SIG-M5 (cell line): ENCODE measurements around the gene ARPC5.

Source experiments
- DNase-seq: peaks from one replicate; lab custom pipeline; 2025; lab: John Stamatoyannopoulos, UW

Gene ARPC5

GRCh38 chr1:183611021-183611420, 24.6 kb downstream of the ARPC5 start:
- no peak for DNase-seq

DNA sequence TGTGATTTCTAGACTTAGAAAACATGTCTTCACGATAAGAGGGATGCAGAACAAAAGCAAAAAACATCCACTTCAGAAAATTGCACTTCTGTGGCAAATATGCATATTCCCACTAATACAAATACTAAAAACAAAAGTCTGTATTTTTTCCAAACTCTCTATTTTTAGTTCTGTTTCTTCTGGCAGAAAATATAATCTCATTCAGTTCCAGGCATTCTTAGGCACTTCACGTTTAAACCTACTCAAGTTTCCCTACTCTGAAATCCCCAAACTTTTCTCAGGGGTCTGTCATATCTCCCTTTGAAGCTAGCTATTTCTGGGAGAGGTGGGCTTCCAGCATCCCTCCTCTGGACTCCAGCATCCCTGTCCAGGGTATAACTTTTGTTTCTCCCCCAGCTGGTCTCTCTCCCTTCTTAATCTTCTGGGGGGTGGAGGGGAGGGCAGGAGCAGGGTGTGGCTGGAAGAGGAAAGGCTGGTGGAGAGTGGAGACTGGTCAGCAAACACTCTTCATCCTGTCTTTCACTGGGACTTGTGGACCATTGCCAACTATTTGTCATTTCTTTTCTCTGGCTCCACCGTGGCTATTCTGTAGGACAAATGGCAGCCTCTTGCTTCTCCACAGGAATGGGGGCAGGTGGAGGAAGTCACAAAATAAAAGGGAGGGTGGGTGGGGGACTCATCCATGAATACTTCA, 25.7 kb downstream of the ARPC5 start:
- DNase-seq, result no peak

DNA sequence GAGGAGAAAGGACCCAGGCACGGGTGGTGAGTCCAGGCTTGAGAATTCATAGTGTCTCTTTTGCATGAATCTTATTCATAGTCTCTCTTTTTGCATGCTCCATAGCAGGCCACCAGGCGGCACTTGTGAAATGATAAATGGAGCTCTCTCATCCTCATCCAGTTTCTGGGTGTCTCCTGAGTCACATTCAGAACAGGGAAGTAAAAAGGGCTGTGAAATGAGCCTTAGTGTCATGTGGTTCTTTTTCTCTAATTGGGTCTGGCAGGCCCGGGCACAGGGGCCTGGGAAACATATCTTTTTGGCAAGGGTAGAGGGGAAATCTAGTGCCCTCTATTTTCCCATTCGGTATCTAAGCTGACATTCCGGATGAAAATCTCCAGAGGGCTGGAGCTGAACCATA, 26.3 kb downstream of the ARPC5 start:
- peak; percentile 88 for DNase-seq

GRCh38 chr1:183607322-183607980, 28.1 kb downstream of the ARPC5 start:
- no peak for DNase-seq

GRCh38 chr1:183605904-183606303, 29.7 kb downstream of the ARPC5 start:
- no peak for DNase-seq

GRCh38 chr1:183604815-183605214, 30.8 kb downstream of the ARPC5 start:
- no peak for DNase-seq

- DNase-seq, result no peak
Measured at GRCh38 chr1:183604038-183604808, 31.4 kb downstream of the ARPC5 start.

DNA sequence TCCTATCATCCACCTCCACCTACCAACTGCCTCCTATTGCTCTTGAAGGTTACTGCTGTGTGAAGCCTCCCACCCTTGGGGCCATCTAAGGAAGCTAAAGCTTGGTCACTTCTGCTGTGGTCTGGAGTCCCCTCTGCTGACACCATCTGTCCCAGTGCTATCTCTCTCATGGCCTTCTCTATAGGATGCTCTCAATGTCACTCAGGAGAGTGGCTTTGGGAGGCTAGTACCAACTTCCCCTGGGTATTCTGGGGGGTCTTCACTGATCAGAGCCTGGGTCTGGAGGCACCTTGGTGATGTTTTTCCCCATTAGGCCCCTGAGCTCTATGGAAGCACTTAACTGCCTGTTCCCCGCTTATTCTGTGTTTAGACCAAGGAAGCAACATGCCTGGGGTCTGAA, 33.1 kb downstream of the ARPC5 start:
- DNase-seq, result no peak

DNA sequence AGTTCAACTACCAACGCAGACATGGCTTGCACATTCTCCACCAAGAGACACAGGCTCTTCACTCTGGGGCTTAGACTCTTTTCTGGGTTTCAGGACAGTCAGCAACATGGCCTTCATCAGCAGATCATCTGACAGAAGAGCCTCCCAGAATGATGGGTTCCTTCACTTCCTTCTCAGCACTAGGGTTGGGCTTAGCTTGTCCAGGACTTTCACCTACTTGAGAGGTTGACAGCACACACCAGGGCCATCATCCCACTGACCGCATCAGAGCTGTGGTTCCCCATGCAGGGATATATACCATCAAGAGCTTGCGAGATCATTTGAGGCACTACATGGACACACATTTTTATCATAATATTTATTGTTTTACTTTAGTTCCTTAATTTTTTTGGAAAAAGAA, 34.9 kb downstream of the ARPC5 start:
- DNase-seq, result no peak

DNA sequence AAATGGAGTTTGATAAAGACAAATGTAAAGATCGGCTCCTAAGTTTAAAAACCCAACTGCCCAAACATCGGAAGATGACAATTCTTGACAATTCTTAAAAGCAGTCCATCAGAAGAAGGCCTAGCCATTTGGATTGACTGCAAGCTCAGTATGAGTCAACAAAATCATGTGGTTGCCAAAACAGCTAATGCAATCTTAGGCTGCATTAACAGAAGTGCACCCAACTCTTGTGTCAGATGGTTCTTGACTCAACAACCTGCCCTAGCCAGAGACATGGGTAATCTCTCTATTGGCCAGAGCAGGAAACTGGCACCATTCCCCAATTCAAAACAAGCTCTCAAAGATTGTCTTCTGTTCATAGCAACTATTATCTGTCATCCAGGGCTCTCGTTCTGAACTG, 35.4 kb downstream of the ARPC5 start:
- no peak for DNase-seq

- no peak for DNase-seq
Measured at GRCh38 chr1:183598386-183598785, 37.2 kb downstream of the ARPC5 start.

DNA sequence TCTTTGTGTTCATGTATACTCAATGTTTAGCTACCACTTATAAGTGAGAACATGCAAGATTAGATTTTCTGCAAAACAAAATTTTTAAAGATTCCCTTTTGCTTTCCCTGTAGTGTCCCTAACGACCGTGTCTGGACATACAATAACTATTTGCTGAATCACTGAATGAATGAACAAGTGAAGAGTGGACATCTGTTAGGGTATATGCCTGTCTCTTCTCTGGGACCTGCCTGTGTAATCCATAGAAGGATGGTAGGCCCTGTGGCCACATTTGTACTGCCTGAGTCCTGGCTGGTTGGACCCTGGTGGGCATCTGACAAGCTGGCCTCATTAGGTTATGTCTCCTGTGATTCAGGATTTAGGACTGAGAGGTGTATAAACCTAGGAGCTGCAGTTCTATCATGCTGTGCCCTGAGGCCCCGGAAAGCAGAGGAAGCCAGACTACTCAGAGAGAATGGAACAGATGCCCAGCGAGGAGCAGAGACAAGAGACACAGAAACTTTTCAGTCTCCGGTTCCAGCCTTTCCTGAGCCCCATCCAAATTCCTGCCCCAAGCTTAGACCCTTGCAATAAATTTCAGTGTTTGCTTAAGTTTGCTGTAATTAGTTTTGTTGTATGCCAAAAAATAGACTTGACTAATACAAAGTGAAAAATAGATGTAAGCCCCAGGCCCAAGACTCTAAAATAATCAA, 37.8 kb downstream of the ARPC5 start:
- no peak for DNase-seq

DNA sequence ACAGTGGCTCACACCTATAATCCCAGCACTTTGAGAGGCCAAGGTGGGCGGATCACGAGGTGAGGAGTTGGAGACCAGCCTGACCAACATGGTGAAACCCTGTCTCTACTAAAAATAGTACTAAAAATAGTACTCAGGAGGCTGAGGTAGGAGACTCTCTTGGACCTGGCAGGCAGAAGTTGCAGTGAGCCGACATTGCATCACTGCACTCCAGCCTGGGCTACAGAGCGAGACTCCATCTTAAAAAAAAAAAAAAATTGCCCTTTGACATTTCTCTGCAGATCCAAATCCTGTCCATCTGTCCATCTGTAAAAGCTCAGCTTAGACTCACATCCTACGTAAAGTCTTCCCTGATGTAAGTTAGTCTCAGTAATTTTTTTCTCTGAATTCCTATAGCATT, 39.1 kb downstream of the ARPC5 start:
- no peak for DNase-seq

DNA sequence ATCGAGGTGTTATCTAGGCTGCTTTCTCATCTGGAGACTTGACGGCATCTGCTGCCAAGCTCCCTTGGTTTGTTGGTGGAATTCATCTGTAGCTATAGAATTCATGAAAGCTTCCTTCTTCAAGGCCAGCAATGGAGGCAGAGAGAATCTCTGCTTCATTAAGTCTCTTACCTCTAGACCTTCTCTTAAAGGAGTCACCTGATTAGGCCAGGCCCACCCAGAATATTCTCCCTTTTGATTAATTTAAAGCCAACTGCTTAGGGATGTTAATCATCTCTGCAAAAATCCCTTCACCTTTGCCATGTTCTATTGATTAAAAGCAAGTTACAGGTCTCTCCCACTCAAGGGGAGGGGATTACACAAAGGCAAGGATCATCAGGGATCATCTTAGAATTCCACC, 40.0 kb downstream of the ARPC5 start:
- DNase-seq, result no peak

- DNase-seq, result peak; percentile 71
Measured at GRCh38 chr1:183593356-183593755, 42.2 kb downstream of the ARPC5 start.

DNA sequence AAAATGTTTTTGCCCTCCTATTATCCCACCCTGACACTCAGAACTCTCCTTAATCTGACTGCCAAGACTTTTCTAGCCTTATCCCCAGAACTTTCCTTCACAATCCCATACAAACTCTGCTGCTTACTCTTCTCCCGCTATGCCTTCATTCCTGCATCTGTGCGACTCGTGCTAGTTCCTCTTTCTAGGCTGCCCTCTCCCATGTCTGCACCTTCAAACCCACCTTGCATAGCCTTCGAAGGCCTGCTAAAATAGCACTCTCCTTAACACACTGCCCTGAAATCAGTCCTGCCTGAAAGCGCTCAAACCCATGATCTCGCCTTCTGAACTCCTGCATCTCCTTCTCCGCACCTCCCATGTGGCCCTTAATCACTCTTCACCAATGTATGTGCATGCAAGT, 42.9 kb downstream of the ARPC5 start:
- no peak for DNase-seq

DNA sequence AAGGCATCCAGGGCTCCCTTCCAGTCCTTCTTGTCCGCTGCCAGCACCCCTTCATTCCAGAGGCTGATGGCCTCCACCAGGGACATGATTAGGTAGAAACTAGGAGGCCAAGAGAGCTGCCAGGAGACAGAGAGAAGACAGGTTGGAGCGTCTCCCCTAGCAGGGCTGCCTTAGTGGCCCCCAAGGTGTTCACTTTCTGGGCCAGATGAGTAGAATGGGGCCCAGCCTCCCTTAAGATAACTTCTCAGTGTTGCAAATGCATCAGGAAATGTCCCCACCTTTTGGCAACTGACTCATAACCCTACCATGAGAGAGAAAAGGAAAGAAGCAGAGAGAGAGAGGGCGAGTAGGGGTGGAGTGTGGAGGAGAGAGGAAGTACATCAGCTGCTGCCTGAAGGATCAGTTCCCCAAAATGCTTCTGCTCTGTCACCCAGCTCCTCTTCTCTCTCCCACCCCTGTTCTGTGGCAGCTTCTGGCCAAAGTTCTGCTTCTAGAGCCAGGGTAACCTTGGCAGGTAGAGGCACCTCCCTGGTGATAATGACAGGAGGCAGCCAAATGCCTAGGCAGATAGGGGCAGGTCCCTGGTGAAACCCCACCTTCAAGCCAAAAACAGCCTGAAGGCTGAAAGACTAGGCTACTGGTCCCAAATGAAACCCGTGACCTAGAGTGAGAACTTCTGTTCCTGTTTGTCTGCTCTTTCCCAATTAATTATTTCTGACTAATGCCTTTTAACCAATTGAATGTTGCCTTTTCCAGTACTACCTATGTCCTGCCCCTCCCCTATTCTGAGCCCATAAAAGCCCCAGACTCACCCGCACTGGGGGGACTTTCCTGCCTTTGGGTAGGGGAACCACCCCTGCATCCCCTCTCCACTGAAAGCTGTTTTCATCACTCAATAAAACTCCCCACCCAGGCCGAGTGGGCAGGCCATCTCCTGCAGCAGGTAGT, 45.1 kb downstream of the ARPC5 start, which contains the start of gene NCF2:
NCF2 (minus strand) TSS at position 216 of the 948 bp plus-strand sequence; CDS start at position 86, 130 bp downstream.
- DNase-seq, result peak; percentile 100

DNA sequence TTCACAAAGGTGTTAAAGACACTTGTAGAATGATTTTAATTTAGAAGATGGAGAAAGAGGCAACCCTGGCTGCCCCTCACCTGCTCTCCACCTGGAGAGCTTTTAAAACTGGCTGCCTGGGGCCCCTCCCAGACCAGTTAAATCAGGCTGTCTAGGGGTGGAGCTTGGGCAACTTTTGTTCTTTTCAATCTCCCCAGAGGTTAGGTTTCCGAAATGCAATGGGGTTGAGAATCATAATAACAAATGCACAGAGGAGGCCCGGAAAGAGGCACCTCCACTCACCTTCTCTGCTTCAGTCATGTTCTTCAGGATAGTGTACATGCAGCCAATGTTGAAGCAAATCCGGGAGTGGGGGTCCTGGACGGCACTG, 45.7 kb downstream of the ARPC5 start:
- DNase-seq, result no peak

DNA sequence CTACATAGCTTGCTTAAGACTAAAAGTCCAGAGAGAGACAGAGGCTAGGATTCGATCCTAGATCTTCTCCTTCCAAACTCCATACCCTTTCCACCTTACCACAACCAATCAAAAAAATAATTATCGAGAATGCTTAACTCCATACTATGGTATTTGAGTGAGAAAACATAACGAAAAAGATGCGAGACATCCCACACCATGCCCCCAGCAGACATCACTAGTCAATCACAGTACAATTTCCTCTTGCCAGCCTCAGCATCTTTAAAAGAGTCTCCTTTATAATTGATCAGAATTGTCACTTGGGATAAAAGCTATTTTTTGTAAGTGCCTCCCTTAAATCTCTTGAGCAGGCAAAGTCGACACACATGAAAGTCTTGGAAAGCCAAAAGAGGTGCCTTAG, 46.2 kb downstream of the ARPC5 start:
- DNase-seq, result no peak

DNA sequence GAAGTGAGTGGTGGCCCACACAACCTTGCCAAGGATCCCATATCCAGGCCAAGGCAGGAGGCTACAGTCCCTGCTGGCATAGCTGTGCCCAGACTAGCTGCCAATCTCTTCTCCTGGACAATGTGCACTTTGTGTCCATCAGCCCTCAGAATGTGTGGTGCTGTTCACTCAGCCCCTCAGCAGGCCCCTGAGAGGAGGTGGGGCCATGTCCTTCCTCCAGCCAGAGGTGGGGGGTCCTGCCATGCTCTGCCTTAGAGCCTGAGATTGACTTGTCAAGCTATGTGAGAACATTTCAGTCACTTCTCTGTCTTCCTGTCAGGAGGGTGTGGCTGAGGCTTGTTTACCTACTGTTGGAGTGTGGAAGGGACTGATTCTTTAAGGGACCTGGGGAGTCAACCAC, 46.8 kb downstream of the ARPC5 start:
- no peak for DNase-seq

GRCh38 chr1:183586926-183587325, 48.7 kb downstream of the ARPC5 start:
- DNase-seq, result no peak
